ENCODE results near the gene AUNIP. TPM values are rescaled to one million over a fixed set of nuclear protein-coding genes. Genes with fewer than 3 reads are reported as not detected.
A peak's percentile ranks its signal among the peaks of the same experiment; 100 is the strongest.

Gene AUNIP
- total and polyA plus RNA-seq, 5 donors from 2014 or later: 0.15 to 0.26 (median 0.20) TPM; not detected in 2

- H3K27ac ChIP-seq (ENCODE audit: insufficient read depth, low read length, poor library complexity, severe bottlenecking): peak overlapping the region; percentile 60
- peak overlapping the region; percentile 50 to 89 (median 78) for H3K27ac Mint-ChIP-seq
Observed at GRCh38 chr1:25798666-25799351, 60.4 kb downstream of the AUNIP start.

GRCh38 chr1:25797939-25798338 is 61.3 kb downstream of the AUNIP start:
- H3K27me3 ChIP-seq (ENCODE audit: control insufficient read depth, insufficient read depth, low read length): no peaks in the 10 kb centered on the region
- Mint-ChIP-seq H3K27ac (peak overlapping the region; percentile 50 to 89 (median 78)), H3K4me3 (peak overlapping the region; percentile 16 to 83 (median 72)), H3K27me3 (no peaks in the 10 kb centered on the region), H3K9me3 (no peaks in the 10 kb centered on the region), H3K36me3 (no peaks in the 10 kb centered on the region), H3K4me1 (peaks cover 13 to 77% (median 35%) of the 10 kb centered on the region in 4 donors)
- DNase-seq: no peak
- H3K4me3 ChIP-seq (ENCODE audit: low read depth, low read length): no peak overlapping the region
- peaks cover 42% of the 10 kb centered on the region for H3K4me1 ChIP-seq (ENCODE audit: control insufficient read depth, insufficient read depth, low read length, poor library complexity, severe bottlenecking)
- H3K36me3 ChIP-seq (ENCODE audit: control insufficient read depth, insufficient read depth, low read length): no peaks in the 10 kb centered on the region
- no peak overlapping the region for H3K27ac ChIP-seq (ENCODE audit: insufficient read depth, low read length, poor library complexity, severe bottlenecking)
- no peaks in the 10 kb centered on the region for H3K9me3 ChIP-seq (ENCODE audit: control insufficient read depth in 2 of 2, low read length in 2 of 2)
- no peak for ATAC-seq (ENCODE audit: low read depth in 2 of 2)

More at GRCh38 chr1:25798666-25799351, 60.4 kb downstream of the AUNIP start:
- H3K36me3 ChIP-seq (ENCODE audit: control insufficient read depth, insufficient read depth, low read length): no peaks in the 10 kb centered on the region
- peaks cover 48% of the 10 kb centered on the region for H3K4me1 ChIP-seq (ENCODE audit: control insufficient read depth, insufficient read depth, low read length, poor library complexity, severe bottlenecking)
- Mint-ChIP-seq H3K27me3 (no peaks in the 10 kb centered on the region), H3K4me3 (peak overlapping the region; percentile 65 to 83 (median 74)), H3K9me3 (no peaks in the 10 kb centered on the region), H3K36me3 (no peaks in the 10 kb centered on the region), H3K4me1 (peaks cover 13 to 78% (median 38%) of the 10 kb centered on the region in 4 donors)
- ATAC-seq (ENCODE audit: low read depth in 2 of 2) (no peak), DNase-seq (no peak)
- H3K27me3 ChIP-seq (ENCODE audit: control insufficient read depth, insufficient read depth, low read length): no peaks in the 10 kb centered on the region
- no peaks in the 10 kb centered on the region for H3K9me3 ChIP-seq (ENCODE audit: control insufficient read depth in 2 of 2, low read length in 2 of 2)
- no peak overlapping the region for H3K4me3 ChIP-seq (ENCODE audit: low read depth, low read length)

GRCh38 chr1:25796811-25797458 is 62.3 kb downstream of the AUNIP start:
- peak overlapping the region; percentile 39 to 83 (median 68) for H3K4me3 Mint-ChIP-seq
- no peaks in the 10 kb centered on the region for H3K9me3 Mint-ChIP-seq
- H3K9me3 ChIP-seq (ENCODE audit: control insufficient read depth in 2 of 2, low read length in 2 of 2): no peaks in the 10 kb centered on the region
- ATAC-seq (ENCODE audit: low read depth in 2 of 2) (peak; percentile 50 to 69), DNase-seq (peak; percentile 65 to 84 (median 77))
- peaks cover 13 to 67% (median 26%) of the 10 kb centered on the region in 4 donors for H3K4me1 Mint-ChIP-seq
- H3K4me3 ChIP-seq (ENCODE audit: low read depth, low read length): peak overlapping the region; percentile 44
- H3K36me3 ChIP-seq (ENCODE audit: control insufficient read depth, insufficient read depth, low read length): no peaks in the 10 kb centered on the region
- H3K36me3 Mint-ChIP-seq: no peaks in the 10 kb centered on the region
- no peaks in the 10 kb centered on the region for H3K27me3 Mint-ChIP-seq
- H3K27me3 ChIP-seq (ENCODE audit: control insufficient read depth, insufficient read depth, low read length): no peaks in the 10 kb centered on the region
- peak overlapping the region; percentile 76 to 99 (median 94) for H3K27ac Mint-ChIP-seq
- H3K4me1 ChIP-seq (ENCODE audit: control insufficient read depth, insufficient read depth, low read length, poor library complexity, severe bottlenecking): peaks cover 33% of the 10 kb centered on the region
- peak overlapping the region; percentile 58 for H3K27ac ChIP-seq (ENCODE audit: insufficient read depth, low read length, poor library complexity, severe bottlenecking)

- H3K4me1 Mint-ChIP-seq: peaks cover 13 to 61% (median 23%) of the 10 kb centered on the region in 4 donors
- H3K27ac ChIP-seq (ENCODE audit: insufficient read depth, low read length, poor library complexity, severe bottlenecking): peak overlapping the region; percentile 58
- no peaks in the 10 kb centered on the region for H3K9me3 ChIP-seq (ENCODE audit: control insufficient read depth in 2 of 2, low read length in 2 of 2)
- H3K4me3 ChIP-seq (ENCODE audit: low read depth, low read length): peak overlapping the region; percentile 44
- H3K4me3 Mint-ChIP-seq: peak overlapping the region; percentile 39 to 83 (median 68)
- peaks cover 32% of the 10 kb centered on the region for H3K4me1 ChIP-seq (ENCODE audit: control insufficient read depth, insufficient read depth, low read length, poor library complexity, severe bottlenecking)
- DNase-seq: peak in 1 of 3 donors; percentile 66
- no peaks in the 10 kb centered on the region for H3K36me3 ChIP-seq (ENCODE audit: control insufficient read depth, insufficient read depth, low read length)
- no peaks in the 10 kb centered on the region for H3K9me3 Mint-ChIP-seq
- peak overlapping the region; percentile 76 to 99 (median 94) for H3K27ac Mint-ChIP-seq
- peak; percentile 67 to 72 for ATAC-seq (ENCODE audit: low read depth in 2 of 2)
- no peaks in the 10 kb centered on the region for H3K27me3 ChIP-seq (ENCODE audit: control insufficient read depth, insufficient read depth, low read length)
- no peaks in the 10 kb centered on the region for H3K27me3 Mint-ChIP-seq
- H3K36me3 Mint-ChIP-seq: no peaks in the 10 kb centered on the region
Observed at GRCh38 chr1:25795946-25796810, 63.1 kb downstream of the AUNIP start.

- Histone ChIP-seq H3K9me3 (ENCODE audit: control insufficient read depth in 2 of 2, low read length in 2 of 2) (no peaks in the 10 kb centered on the region), H3K4me3 (ENCODE audit: low read depth, low read length) (no peak overlapping the region), H3K4me1 (ENCODE audit: control insufficient read depth, insufficient read depth, low read length, poor library complexity, severe bottlenecking) (peaks cover 24% of the 10 kb centered on the region), H3K27ac (ENCODE audit: insufficient read depth, low read length, poor library complexity, severe bottlenecking) (no peak overlapping the region), H3K27me3 (ENCODE audit: control insufficient read depth, insufficient read depth, low read length) (no peaks in the 10 kb centered on the region), H3K36me3 (ENCODE audit: control insufficient read depth, insufficient read depth, low read length) (no peaks in the 10 kb centered on the region)
- Mint-ChIP-seq H3K4me1 (peaks cover 13 to 54% (median 22%) of the 10 kb centered on the region in 4 donors), H3K27ac (peak overlapping the region in 2 of 3 donors; percentile 3 to 37), H3K27me3 (no peaks in the 10 kb centered on the region), H3K36me3 (no peaks in the 10 kb centered on the region), H3K9me3 (no peaks in the 10 kb centered on the region), H3K4me3 (peak overlapping the region in 1 of 4 donors; percentile 11)
- no peak for DNase-seq
- no peak for ATAC-seq (ENCODE audit: low read depth in 2 of 2)
Observed at GRCh38 chr1:25795211-25795610, 64.0 kb downstream of the AUNIP start.

GRCh38 chr1:25794325-25794724 is 64.9 kb downstream of the AUNIP start:
- H3K4me1 ChIP-seq (ENCODE audit: control insufficient read depth, insufficient read depth, low read length, poor library complexity, severe bottlenecking): peaks cover 20% of the 10 kb centered on the region
- no peak overlapping the region for H3K4me3 Mint-ChIP-seq
- no peaks in the 10 kb centered on the region for H3K36me3 ChIP-seq (ENCODE audit: control insufficient read depth, insufficient read depth, low read length)
- H3K36me3 Mint-ChIP-seq: no peaks in the 10 kb centered on the region
- H3K9me3 ChIP-seq (ENCODE audit: control insufficient read depth in 2 of 2, low read length in 2 of 2): no peaks in the 10 kb centered on the region
- H3K27me3 ChIP-seq (ENCODE audit: control insufficient read depth, insufficient read depth, low read length): no peaks in the 10 kb centered on the region
- no peak overlapping the region for H3K27ac Mint-ChIP-seq
- no peak overlapping the region for H3K27ac ChIP-seq (ENCODE audit: insufficient read depth, low read length, poor library complexity, severe bottlenecking)
- ATAC-seq (ENCODE audit: low read depth in 2 of 2): no peak
- H3K27me3 Mint-ChIP-seq: no peaks in the 10 kb centered on the region
- H3K9me3 Mint-ChIP-seq: no peaks in the 10 kb centered on the region
- H3K4me3 ChIP-seq (ENCODE audit: low read depth, low read length): no peak overlapping the region
- peaks cover 13 to 49% (median 20%) of the 10 kb centered on the region in 4 donors for H3K4me1 Mint-ChIP-seq
- no peak for DNase-seq

- Mint-ChIP-seq H3K27ac (peak overlapping the region in 2 of 3 donors; percentile 44 to 61), H3K9me3 (no peaks in the 10 kb centered on the region), H3K36me3 (no peaks in the 10 kb centered on the region), H3K4me3 (no peak overlapping the region), H3K27me3 (no peaks in the 10 kb centered on the region), H3K4me1 (peaks cover 13 to 43% (median 19%) of the 10 kb centered on the region in 4 donors)
- ATAC-seq (ENCODE audit: low read depth in 2 of 2): no peak
- H3K27me3 ChIP-seq (ENCODE audit: control insufficient read depth, insufficient read depth, low read length): no peaks in the 10 kb centered on the region
- no peak overlapping the region for H3K4me3 ChIP-seq (ENCODE audit: low read depth, low read length)
- no peaks in the 10 kb centered on the region for H3K9me3 ChIP-seq (ENCODE audit: control insufficient read depth in 2 of 2, low read length in 2 of 2)
- no peak for DNase-seq
- peaks cover 20% of the 10 kb centered on the region for H3K4me1 ChIP-seq (ENCODE audit: control insufficient read depth, insufficient read depth, low read length, poor library complexity, severe bottlenecking)
- no peak overlapping the region for H3K27ac ChIP-seq (ENCODE audit: insufficient read depth, low read length, poor library complexity, severe bottlenecking)
- H3K36me3 ChIP-seq (ENCODE audit: control insufficient read depth, insufficient read depth, low read length): no peaks in the 10 kb centered on the region
Observed at GRCh38 chr1:25793585-25794170, 65.6 kb downstream of the AUNIP start.

All from CD4-positive, CD25-positive, alpha-beta regulatory T cell (primary cell).